GM12892 (cell line): ENCODE results near the gene ZMIZ1.

Experiments used
- DNase-seq: peaks from one replicate; pipeline ENCODE4 v3.0.0; 2011; ENCODE audit not compliant: insufficient read length
- FAIRE-seq: peaks from 2 replicates; lab custom pipeline; 2011; peaks lifted over from hg19 to GRCh38; lab: Jason Lieb, UNC
- POLR2A ChIP-seq: IDR thresholded peaks from 2 replicates; pipeline ENCODE4 v1.6.1; 2011; ENCODE audit warnings: low read depth, low read length, control low read depth
- POLR2AphosphoS5 ChIP-seq: IDR thresholded peaks from 2 replicates; pipeline ENCODE4 v1.6.1; 2011; ENCODE audit warnings: low read depth, low read length, control low read depth
- TAF1 ChIP-seq: IDR thresholded peaks from 2 replicates; pipeline ENCODE4 v1.6.1; 2011; ENCODE audit warnings: low read depth, mild to moderate bottlenecking, control low read depth, low read length, borderline replicate concordance

Gene ZMIZ1

GRCh38 chr10:79073784-79074432 is 5.1 kb downstream of the ZMIZ1 start:
- DNase-seq (no peak), FAIRE-seq (no peak)
- TF ChIP-seq POLR2AphosphoS5: no peak

GRCh38 chr10:79074732-79075131 is 6.0 kb downstream of the ZMIZ1 start:
- FAIRE-seq: no peak
- no peak for DNase-seq
- TF ChIP-seq TAF1: no peak
- no peak for TF ChIP-seq POLR2A

GRCh38 chr10:79075418-79075817 is 6.7 kb downstream of the ZMIZ1 start:
- FAIRE-seq (no peak), DNase-seq (no peak)
- TF ChIP-seq POLR2A: no peak
- no peak for TF ChIP-seq POLR2AphosphoS5
- TF ChIP-seq TAF1: no peak

GRCh38 chr10:79077488-79078173 is 8.9 kb downstream of the ZMIZ1 start:
- no peak for FAIRE-seq
- DNase-seq: no peak
- TF ChIP-seq TAF1 (no peak), POLR2A (no peak), POLR2AphosphoS5 (no peak)

DNA sequence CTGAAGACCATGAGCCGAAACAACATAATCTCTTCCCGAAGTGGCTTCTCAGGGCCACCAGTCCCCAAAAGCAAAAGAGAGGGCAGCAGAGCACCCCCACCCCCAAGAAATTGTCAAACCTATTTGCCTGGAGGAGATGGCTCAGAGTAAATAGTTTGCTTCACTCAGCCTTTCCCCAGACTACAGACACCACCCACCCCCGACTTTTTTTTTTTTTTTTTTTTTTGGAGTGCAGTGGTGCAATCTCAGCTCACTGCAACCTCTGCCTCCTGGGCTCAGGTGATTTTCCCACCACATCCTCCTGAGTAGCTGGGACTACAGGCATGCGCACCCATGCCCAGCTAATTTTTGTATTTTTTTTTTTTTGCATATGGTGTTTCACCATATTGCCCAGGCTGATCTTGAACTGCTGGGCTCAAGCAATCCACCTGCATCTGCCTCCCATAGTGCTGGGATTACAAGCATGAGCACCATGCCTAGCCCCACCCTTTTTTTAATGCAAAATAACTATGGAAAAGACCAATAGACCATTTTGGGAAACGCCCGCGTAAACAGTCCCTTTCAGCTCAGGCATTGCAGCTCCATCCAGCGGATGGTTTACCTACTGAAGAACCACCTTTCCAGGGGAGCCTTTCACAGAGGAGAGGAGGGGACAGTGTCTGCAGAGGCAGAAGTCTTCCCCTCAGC is 9.7 kb downstream of the ZMIZ1 start:
- TF ChIP-seq POLR2A (no peak), TAF1 (no peak), POLR2AphosphoS5 (no peak)
- DNase-seq: no peak
- no peak for FAIRE-seq

GRCh38 chr10:79079054-79079397 is 10.3 kb downstream of the ZMIZ1 start:
- FAIRE-seq: no peak
- DNase-seq: no peak
- TF ChIP-seq POLR2AphosphoS5 (no peak), POLR2A (no peak), TAF1 (no peak)

GRCh38 chr10:79079490-79080355 is 11.0 kb downstream of the ZMIZ1 start:
- DNase-seq (no peak), FAIRE-seq (no peak)
- no peak for TF ChIP-seq POLR2A
- no peak for TF ChIP-seq TAF1
- no peak for TF ChIP-seq POLR2AphosphoS5

- DNase-seq: no peak
- no peak for FAIRE-seq
- no peak for TF ChIP-seq TAF1
- TF ChIP-seq POLR2AphosphoS5: no peak
- no peak for TF ChIP-seq POLR2A
Measured at GRCh38 chr10:79081353-79082034, 12.7 kb downstream of the ZMIZ1 start.

DNA sequence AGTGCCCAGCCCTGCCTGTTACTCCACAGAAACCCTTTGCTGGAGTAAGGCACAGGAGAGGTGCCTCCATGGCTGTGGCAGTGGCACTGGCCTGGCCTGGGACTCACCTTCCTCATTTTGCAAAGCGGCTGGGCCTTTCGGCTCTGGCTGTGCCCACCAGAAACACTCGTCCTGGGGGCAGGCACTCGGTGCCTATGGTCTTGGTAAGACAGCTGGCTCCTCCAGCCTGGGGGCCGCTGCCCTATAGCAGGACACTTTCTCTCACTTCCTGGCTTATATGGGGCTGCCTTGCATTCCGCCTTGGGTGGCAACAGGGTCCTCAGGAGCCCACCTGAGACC is 13.2 kb downstream of the ZMIZ1 start:
- TF ChIP-seq TAF1: no peak
- no peak for TF ChIP-seq POLR2AphosphoS5
- TF ChIP-seq POLR2A: no peak
- DNase-seq (no peak), FAIRE-seq (no peak)

GRCh38 chr10:79082631-79083596 is 14.1 kb downstream of the ZMIZ1 start:
- DNase-seq (no peak), FAIRE-seq (no peak)
- TF ChIP-seq POLR2AphosphoS5 (no peak), POLR2A (no peak), TAF1 (no peak)
